GM19351 (cell line): ENCODE data around the gene TMEM143.
"Not testable (repeated sequence)": the region's sequence is repeated elsewhere in the genome, so short reads cannot be mapped to it uniquely, and the experiment has no call there.

Source experiments
- ATAC-seq: cut with Tn5 transposase; IDR thresholded peaks from one replicate; pipeline ENCODE4 v1.9.1; 2021; ENCODE audit warnings: mild to moderate bottlenecking, moderate library complexity; ENCODE audit not compliant: unreplicated experiment

TMEM143 gene

GRCh38 chr19:48391100-48392005 lies 27.6 kb upstream of the TMEM143 start, which contains the start of gene KDELR1:
Gene KDELR1 (minus strand): TSS chr19:48391551. CDS start chr19:48391358, 193 bp downstream.
- ATAC-seq = peak; percentile 61

DNA sequence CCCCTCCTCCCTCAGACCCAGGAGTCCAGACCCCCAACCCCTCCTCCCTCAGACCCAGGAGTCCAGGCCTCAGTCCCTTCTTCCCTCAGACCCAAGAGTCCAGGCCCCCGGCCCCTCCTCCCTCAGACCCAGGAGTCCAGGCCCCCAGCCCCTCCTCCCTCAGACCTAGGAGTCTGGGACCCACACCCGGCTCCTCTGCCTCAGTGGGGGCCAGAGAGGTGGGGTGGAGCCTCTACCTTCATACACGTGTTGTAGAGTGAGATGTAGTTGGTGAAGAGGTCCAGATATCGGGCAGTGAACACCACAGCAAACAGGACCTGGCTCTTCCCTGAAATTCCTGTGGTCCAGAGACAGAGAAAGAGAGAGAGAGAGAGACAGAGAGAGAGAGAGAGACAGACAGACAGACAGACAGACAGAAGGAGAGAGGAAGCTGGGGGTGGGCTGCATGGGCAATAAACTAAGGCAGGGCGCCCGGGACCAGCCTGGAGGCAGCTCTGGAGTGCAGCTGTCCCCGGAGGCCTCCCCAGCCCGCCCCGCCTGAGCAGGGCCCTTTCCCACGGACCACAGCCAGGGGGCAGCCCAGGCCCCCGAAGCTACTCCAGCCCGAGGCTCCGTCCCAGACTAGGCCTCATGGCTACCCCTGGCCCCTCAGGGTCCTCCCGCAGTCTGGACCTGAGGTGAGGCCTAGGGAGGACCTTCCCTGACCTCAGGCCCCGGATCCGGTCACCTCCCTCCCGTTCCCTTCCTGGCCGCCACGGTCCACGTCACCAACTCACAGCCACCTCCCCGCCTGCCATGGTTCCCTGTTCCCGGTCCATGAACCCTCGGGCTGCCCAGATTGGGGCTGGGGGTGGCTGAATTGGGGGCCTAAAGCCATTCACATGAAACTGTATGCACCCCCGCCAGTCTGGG lies 26.7 kb upstream of the TMEM143 start:
- no peak for ATAC-seq

DNA sequence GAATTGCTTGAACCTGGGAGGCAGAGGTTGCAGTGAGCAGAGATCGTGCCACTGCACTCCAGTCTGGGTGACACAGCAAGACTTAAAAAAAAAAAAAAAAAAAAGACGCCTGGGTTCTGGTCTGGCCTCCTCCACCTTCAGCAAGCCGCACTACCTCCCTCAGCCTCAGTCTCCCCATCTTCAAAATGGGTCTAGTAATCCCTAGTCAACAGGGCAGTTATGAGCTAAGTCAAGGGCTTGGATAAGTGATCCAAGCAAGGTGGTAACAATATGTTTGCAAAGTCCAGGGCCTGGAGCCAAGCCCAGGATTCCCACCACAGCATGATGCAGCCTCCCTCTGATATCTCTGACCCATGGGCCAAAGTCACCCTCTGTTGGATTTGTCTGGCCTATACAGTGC lies 23.2 kb upstream of the TMEM143 start:
- no peak for ATAC-seq

GRCh38 chr19:48385461-48386087 lies 21.8 kb upstream of the TMEM143 start:
- ATAC-seq = no peak

- no peak for ATAC-seq
These were observed 18.5 kb upstream of the TMEM143 start for GRCh38 chr19:48382286-48382685.

GRCh38 chr19:48381178-48381950 lies 17.6 kb upstream of the TMEM143 start:
- ATAC-seq = no peak

GRCh38 chr19:48379058-48379457 lies 15.3 kb upstream of the TMEM143 start:
- ATAC-seq = no peak

- no peak for ATAC-seq
These were observed 14.4 kb upstream of the TMEM143 start for GRCh38 chr19:48378194-48378570.

- ATAC-seq = no peak
These were observed 9.8 kb upstream of the TMEM143 start for GRCh38 chr19:48373567-48373966.

DNA sequence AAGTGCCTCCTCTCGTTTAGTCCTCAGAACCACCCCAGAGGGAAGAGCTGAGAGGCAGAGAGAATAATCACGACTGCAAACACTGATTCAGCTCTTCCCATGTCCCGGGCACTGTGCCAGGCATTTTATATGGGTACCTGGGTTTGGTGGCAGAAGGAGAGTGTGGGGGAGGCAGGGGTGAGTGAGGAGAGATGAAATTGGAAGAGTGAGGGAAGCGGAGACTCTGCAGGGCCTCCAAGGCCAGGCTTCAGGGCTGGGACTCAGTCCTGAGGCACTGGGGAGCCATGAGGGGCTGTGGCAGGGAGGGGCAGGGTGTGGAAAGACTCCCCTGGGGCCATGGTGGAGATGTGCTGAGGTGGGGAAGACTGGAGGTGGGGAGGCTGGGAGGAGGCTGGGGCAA lies 9.2 kb upstream of the TMEM143 start:
- no peak for ATAC-seq

DNA sequence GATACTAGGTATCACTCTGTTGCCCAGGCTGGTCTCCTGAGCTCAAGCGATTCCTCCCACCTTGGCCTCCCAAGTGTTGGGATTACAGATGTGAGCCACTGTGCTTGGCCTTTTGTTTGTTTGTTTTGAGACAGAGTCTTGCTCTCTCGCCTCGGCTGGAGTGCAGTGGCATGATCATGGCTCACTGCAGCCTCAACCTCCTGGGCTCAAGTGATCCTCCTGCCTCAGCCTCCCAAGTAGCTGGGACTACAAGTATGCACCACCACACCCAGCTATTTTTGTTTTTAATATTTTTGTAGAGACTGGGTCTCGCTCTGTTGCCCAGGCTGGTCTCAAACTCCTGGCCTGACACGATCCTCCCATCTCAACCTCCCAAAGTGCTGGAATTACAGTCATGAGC lies 8.0 kb upstream of the TMEM143 start:
- ATAC-seq = not testable (repeated sequence)

DNA sequence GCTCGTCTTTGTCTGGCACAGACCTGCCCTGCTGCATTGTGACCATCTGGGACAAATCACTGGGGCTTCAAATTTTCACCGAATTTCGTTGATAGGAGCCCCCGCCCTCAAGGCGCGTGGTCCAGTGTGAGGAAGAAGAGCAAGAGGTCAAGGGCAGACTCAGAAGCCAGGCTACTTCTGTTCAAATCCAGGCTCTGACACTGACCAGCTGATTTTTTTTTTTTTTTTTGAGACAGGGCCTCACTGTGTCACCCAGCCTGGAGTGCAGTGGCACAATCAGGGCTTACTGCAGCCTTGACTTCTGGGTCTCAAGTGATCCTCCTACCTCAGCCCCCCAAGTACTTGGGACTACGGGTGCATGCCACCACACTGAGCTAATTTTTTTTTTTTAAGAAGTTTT lies 7.6 kb upstream of the TMEM143 start:
- ATAC-seq = no peak

DNA sequence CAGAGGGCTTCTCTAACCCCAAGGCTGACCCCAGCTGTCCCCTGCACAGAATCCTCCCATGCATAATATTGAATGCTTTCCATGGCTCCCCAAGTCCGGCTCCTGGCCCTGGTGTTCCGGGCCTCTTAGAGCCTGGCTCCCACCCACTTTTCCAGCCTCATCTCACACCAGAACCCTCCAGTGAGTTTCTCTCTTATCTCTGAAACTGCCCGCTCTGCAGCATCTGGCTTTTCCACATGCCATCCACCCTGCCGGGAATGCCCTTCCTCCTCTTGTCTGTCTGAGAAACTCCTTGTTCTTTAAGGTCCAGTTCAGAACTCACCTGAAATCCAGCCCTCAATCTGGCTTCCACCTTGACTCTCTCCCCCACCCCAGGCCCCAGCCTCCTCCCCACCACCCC lies 7.2 kb upstream of the TMEM143 start:
- no peak for ATAC-seq

GRCh38 chr19:48368936-48369335 lies 5.2 kb upstream of the TMEM143 start:
- ATAC-seq = no peak

DNA sequence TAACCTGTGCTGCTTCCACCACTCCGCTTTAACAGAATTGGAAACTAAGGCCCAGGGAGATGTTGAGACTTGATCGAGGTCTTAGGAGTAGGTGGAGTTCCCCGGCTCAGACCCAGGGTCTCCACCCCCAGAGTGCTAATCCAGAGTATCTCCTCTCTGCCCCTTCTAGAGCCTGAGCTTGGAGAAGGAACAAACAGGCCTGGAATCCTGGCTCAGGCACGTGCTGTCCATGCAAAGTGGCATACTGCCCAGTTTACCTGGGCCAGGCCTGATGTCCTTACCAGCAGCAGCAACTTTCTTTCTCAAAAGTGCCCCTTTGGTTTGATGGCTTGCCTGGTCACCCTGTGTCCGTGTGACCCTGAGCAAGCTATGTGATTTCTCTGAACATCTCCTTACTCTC lies 4.1 kb upstream of the TMEM143 start:
- no peak for ATAC-seq

- ATAC-seq = no peak
These were observed 1.9 kb upstream of the TMEM143 start for GRCh38 chr19:48365602-48366001.

DNA sequence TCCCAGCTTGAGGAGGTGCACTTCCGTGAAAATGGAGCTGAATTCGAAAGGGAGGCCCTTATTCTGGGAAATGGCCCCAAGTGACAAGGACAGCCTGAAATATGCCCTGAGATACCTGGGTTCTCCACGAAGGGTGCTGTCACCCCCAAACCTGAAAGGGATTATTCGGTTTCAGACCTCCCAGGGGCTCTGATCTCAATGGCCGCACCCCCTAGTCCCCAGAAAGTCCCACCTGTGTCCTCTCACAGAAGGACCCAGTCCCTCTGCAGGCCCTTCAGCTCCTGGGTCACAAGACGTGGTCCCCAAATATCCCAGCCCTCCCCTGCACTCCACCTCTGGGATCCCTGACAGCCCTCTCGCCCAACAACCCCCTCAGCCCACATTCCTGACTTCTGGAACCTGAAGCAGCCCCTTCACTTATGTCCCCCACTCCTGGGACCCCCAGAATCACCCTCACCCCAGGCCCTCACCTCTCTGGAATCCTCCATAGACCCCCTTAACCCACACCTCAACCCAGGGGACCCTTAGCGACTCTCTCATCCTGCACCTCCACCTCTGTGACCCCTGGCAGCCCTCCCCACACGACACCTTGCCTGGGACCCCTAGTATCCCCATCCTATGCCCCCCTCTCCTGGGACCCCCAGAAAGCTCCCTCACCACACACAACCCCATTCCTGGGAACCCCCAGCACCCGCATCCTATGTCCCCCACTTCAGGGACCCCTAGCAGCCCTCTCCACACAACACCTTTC lies 1.0 kb upstream of the TMEM143 start:
- ATAC-seq = no peak

DNA sequence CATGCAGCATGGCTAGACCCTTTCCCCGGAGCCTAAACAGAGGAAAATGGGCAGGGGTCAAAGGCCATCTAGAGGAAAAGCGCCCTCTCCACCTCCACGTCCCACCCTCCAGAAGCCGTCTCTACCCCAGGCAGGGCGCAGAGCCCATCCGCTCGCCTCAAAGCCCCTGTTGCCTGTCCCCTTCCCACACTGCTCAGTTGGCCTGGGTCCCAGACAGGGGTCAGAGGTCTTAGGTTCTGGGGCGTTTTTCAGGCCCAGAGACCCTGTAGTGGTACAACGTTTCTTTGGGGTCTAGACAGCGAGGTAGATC lies 285 bp downstream of the TMEM143 start:
- ATAC-seq = peak; percentile 4

DNA sequence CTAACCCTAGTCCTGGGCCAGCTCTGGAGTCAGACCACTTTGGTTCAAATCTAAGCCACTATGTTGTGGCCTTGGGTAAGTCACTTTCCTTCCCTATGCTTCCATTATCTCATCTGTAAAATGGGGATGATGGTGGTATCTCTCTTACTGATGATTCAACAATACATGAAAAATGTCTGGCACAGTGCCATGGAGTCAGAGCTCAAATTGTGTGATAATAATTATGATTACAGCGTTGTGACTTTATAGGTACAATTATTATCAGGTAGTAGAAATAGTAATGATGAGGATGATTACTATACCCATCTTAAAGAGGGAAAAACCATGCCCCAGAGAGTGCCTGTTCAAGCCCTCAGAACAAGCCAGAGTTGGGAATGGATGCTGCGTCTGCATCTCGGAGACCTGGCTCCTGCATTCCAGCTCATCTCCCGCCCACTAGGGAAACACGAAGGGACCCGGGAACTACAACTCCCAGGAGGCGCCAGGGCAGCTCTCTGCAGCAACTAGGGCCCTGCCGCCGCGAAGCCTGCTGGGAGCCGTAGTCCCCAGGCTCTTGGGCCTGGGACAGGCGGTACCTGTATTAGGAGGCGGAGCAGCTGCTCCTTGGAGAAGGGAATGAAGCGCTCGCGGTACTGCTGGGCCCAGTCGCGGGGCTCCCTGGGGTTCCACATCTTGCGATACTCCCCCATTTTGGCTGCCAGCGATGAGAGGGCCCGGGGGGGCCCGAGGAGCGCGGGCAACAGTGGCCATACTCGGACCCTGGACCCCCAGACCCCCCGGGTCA lies 832 bp downstream of the TMEM143 start:
- ATAC-seq = peak; percentile 56
